ENCODE measurements around the gene CCBE1. TPM values are rescaled to one million over a fixed set of nuclear protein-coding genes. Genes with fewer than 3 reads are reported as not detected.

Gene CCBE1
- total and polyA plus RNA-seq, 2 donors = 0.33 to 0.62 TPM

- no peak overlapping the region for H3K4me3 ChIP-seq (ENCODE audit: low read length in 2 of 2)
- WGBS = 27% methylated on average over 2 of the region's 2 CpGs
- DNase-seq (ENCODE audit: low read depth in 6 of 9, low spot score in 9 of 9) = no peak
- no peak overlapping the region for H3K27ac ChIP-seq (ENCODE audit: low read depth in 1 of 2, low read length in 1 of 2)
- H3K4me1 ChIP-seq (ENCODE audit: control insufficient read depth in 2 of 2, insufficient read depth in 2 of 2, low read length in 2 of 2) = peaks cover 0 to 3% of the 10 kb centered on the region in 2 donors
- H3K27me3 ChIP-seq (ENCODE audit: control insufficient read depth in 2 of 2, insufficient read depth in 1 of 2, low read length in 1 of 2) = peaks cover 0 to 2% of the 10 kb centered on the region in 2 donors
- no peaks in the 10 kb centered on the region for H3K36me3 ChIP-seq (ENCODE audit: control insufficient read depth in 2 of 2, insufficient read depth in 2 of 2, low read length in 1 of 2)
- H3K9me3 ChIP-seq (ENCODE audit: control insufficient read depth in 2 of 2, insufficient read depth in 1 of 2, low read length in 1 of 2) = no peaks in the 10 kb centered on the region
Observed at GRCh38 chr18:59707306-59707705, 10.1 kb upstream of the CCBE1 start.

GRCh38 chr18:59706499-59706898 is 9.3 kb upstream of the CCBE1 start:
- no peaks in the 10 kb centered on the region for H3K9me3 ChIP-seq (ENCODE audit: control insufficient read depth in 2 of 2, insufficient read depth in 1 of 2, low read length in 1 of 2)
- peaks cover 0 to 4% of the 10 kb centered on the region in 2 donors for H3K27me3 ChIP-seq (ENCODE audit: control insufficient read depth in 2 of 2, insufficient read depth in 1 of 2, low read length in 1 of 2)
- WGBS = 78% methylated on average over 5 of the region's 5 CpGs
- no peak overlapping the region for H3K27ac ChIP-seq (ENCODE audit: low read depth in 1 of 2, low read length in 1 of 2)
- no peak for DNase-seq (ENCODE audit: low read depth in 6 of 9, low spot score in 9 of 9)
- H3K4me3 ChIP-seq (ENCODE audit: low read length in 2 of 2) = no peak overlapping the region
- H3K36me3 ChIP-seq (ENCODE audit: control insufficient read depth in 2 of 2, insufficient read depth in 2 of 2, low read length in 1 of 2) = no peaks in the 10 kb centered on the region
- peaks cover 0 to 3% of the 10 kb centered on the region in 2 donors for H3K4me1 ChIP-seq (ENCODE audit: control insufficient read depth in 2 of 2, insufficient read depth in 2 of 2, low read length in 2 of 2)

- Histone ChIP-seq H3K27ac (ENCODE audit: low read depth in 1 of 2, low read length in 1 of 2) (no peak overlapping the region), H3K27me3 (ENCODE audit: control insufficient read depth in 2 of 2, insufficient read depth in 1 of 2, low read length in 1 of 2) (peaks cover 2 to 7% of the 10 kb centered on the region in 2 donors), H3K36me3 (ENCODE audit: control insufficient read depth in 2 of 2, insufficient read depth in 2 of 2, low read length in 1 of 2) (no peaks in the 10 kb centered on the region), H3K4me3 (ENCODE audit: low read length in 2 of 2) (no peak overlapping the region), H3K4me1 (ENCODE audit: control insufficient read depth in 2 of 2, insufficient read depth in 2 of 2, low read length in 2 of 2) (peaks cover 0 to 3% of the 10 kb centered on the region in 2 donors), H3K9me3 (ENCODE audit: control insufficient read depth in 2 of 2, insufficient read depth in 1 of 2, low read length in 1 of 2) (no peaks in the 10 kb centered on the region)
- DNase-seq (ENCODE audit: low read depth in 6 of 9, low spot score in 9 of 9) = no peak
- 39% methylated on average over 1 of the region's 1 CpG for WGBS
Observed at GRCh38 chr18:59705145-59705544, 7.9 kb upstream of the CCBE1 start.

GRCh38 chr18:59704146-59704545 is 6.9 kb upstream of the CCBE1 start:
- Histone ChIP-seq H3K4me3 (ENCODE audit: low read length in 2 of 2) (no peak overlapping the region), H3K4me1 (ENCODE audit: control insufficient read depth in 2 of 2, insufficient read depth in 2 of 2, low read length in 2 of 2) (peaks cover 0 to 3% of the 10 kb centered on the region in 2 donors), H3K9me3 (ENCODE audit: control insufficient read depth in 2 of 2, insufficient read depth in 1 of 2, low read length in 1 of 2) (no peaks in the 10 kb centered on the region), H3K27ac (ENCODE audit: low read depth in 1 of 2, low read length in 1 of 2) (no peak overlapping the region), H3K36me3 (ENCODE audit: control insufficient read depth in 2 of 2, insufficient read depth in 2 of 2, low read length in 1 of 2) (no peaks in the 10 kb centered on the region), H3K27me3 (ENCODE audit: control insufficient read depth in 2 of 2, insufficient read depth in 1 of 2, low read length in 1 of 2) (peaks cover 9 to 14% of the 10 kb centered on the region in 2 donors)
- DNase-seq (ENCODE audit: low read depth in 6 of 9, low spot score in 9 of 9) = no peak
- WGBS = 95% methylated on average over 1 of the region's 1 CpG

GRCh38 chr18:59701272-59701671 is 4.0 kb upstream of the CCBE1 start:
- no peak for DNase-seq (ENCODE audit: low read depth in 6 of 9, low spot score in 9 of 9)
- H3K27ac ChIP-seq (ENCODE audit: low read depth in 1 of 2, low read length in 1 of 2) = no peak overlapping the region
- H3K27me3 ChIP-seq (ENCODE audit: control insufficient read depth in 2 of 2, insufficient read depth in 1 of 2, low read length in 1 of 2) = peaks cover 36 to 40% of the 10 kb centered on the region in 2 donors
- no peaks in the 10 kb centered on the region for H3K36me3 ChIP-seq (ENCODE audit: control insufficient read depth in 2 of 2, insufficient read depth in 2 of 2, low read length in 1 of 2)
- H3K4me1 ChIP-seq (ENCODE audit: control insufficient read depth in 2 of 2, insufficient read depth in 2 of 2, low read length in 2 of 2) = peaks cover 5 to 12% of the 10 kb centered on the region in 2 donors
- no peak overlapping the region for H3K4me3 ChIP-seq (ENCODE audit: low read length in 2 of 2)
- peaks cover 0 to 4% of the 10 kb centered on the region in 2 donors for H3K9me3 ChIP-seq (ENCODE audit: control insufficient read depth in 2 of 2, insufficient read depth in 1 of 2, low read length in 1 of 2)
- WGBS = 78% methylated on average over 3 of the region's 3 CpGs

- Histone ChIP-seq H3K4me1 (ENCODE audit: control insufficient read depth in 2 of 2, insufficient read depth in 2 of 2, low read length in 2 of 2) (peaks cover 9 to 15% of the 10 kb centered on the region in 2 donors), H3K36me3 (ENCODE audit: control insufficient read depth in 2 of 2, insufficient read depth in 2 of 2, low read length in 1 of 2) (no peaks in the 10 kb centered on the region), H3K27me3 (ENCODE audit: control insufficient read depth in 2 of 2, insufficient read depth in 1 of 2, low read length in 1 of 2) (peaks cover 44 to 47% of the 10 kb centered on the region in 2 donors), H3K4me3 (ENCODE audit: low read length in 2 of 2) (no peak overlapping the region), H3K27ac (ENCODE audit: low read depth in 1 of 2, low read length in 1 of 2) (no peak overlapping the region), H3K9me3 (ENCODE audit: control insufficient read depth in 2 of 2, insufficient read depth in 1 of 2, low read length in 1 of 2) (peaks cover 0 to 4% of the 10 kb centered on the region in 2 donors)
- 97% methylated on average over 3 of the region's 3 CpGs for WGBS
- DNase-seq (ENCODE audit: low read depth in 6 of 9, low spot score in 9 of 9) = no peak
Observed at GRCh38 chr18:59700535-59700967, 3.3 kb upstream of the CCBE1 start.

- Histone ChIP-seq H3K4me1 (ENCODE audit: control insufficient read depth in 2 of 2, insufficient read depth in 2 of 2, low read length in 2 of 2) (peaks cover 9 to 15% of the 10 kb centered on the region in 2 donors), H3K27ac (ENCODE audit: low read depth in 1 of 2, low read length in 1 of 2) (no peak overlapping the region)
Observed at GRCh38 chr18:59699750-59700534, 2.7 kb upstream of the CCBE1 start.

GRCh38 chr18:59699061-59699460 is 1.8 kb upstream of the CCBE1 start:
- no peak for DNase-seq (ENCODE audit: low read depth in 6 of 9, low spot score in 9 of 9)
- 99% methylated on average over 1 of the region's 1 CpG for WGBS

More at GRCh38 chr18:59699750-59700534, 2.7 kb upstream of the CCBE1 start:
- no peak for DNase-seq (ENCODE audit: low read depth in 6 of 9, low spot score in 9 of 9)
- H3K36me3 ChIP-seq (ENCODE audit: control insufficient read depth in 2 of 2, insufficient read depth in 2 of 2, low read length in 1 of 2) = no peaks in the 10 kb centered on the region
- WGBS = 90% methylated on average over 8 of the region's 8 CpGs
- peaks cover 50 to 53% of the 10 kb centered on the region in 2 donors for H3K27me3 ChIP-seq (ENCODE audit: control insufficient read depth in 2 of 2, insufficient read depth in 1 of 2, low read length in 1 of 2)
- H3K4me3 ChIP-seq (ENCODE audit: low read length in 2 of 2) = no peak overlapping the region
- peaks cover 0 to 4% of the 10 kb centered on the region in 2 donors for H3K9me3 ChIP-seq (ENCODE audit: control insufficient read depth in 2 of 2, insufficient read depth in 1 of 2, low read length in 1 of 2)

More at GRCh38 chr18:59699061-59699460, 1.8 kb upstream of the CCBE1 start:
- H3K9me3 ChIP-seq (ENCODE audit: control insufficient read depth in 2 of 2, insufficient read depth in 1 of 2, low read length in 1 of 2) = peaks cover 0 to 4% of the 10 kb centered on the region in 2 donors
- H3K36me3 ChIP-seq (ENCODE audit: control insufficient read depth in 2 of 2, insufficient read depth in 2 of 2, low read length in 1 of 2) = no peaks in the 10 kb centered on the region
- no peak overlapping the region for H3K4me3 ChIP-seq (ENCODE audit: low read length in 2 of 2)
- H3K27ac ChIP-seq (ENCODE audit: low read depth in 1 of 2, low read length in 1 of 2) = no peak overlapping the region
- peaks cover 56 to 62% of the 10 kb centered on the region in 2 donors for H3K27me3 ChIP-seq (ENCODE audit: control insufficient read depth in 2 of 2, insufficient read depth in 1 of 2, low read length in 1 of 2)
- H3K4me1 ChIP-seq (ENCODE audit: control insufficient read depth in 2 of 2, insufficient read depth in 2 of 2, low read length in 2 of 2) = peaks cover 9 to 15% of the 10 kb centered on the region in 2 donors
